ENCODE results near the gene ARHGEF16. TPM values are rescaled to one million over a fixed set of nuclear protein-coding genes. Genes with fewer than 3 reads are reported as not detected.

Gene ARHGEF16
- polyA plus RNA-seq, 1 experiment: not detected

- no peak for DNase-seq (ENCODE audit: low read depth, low spot score)
- CTCF ChIA-PET: no interaction called here
- no peak overlapping the region for H3K27ac ChIP-seq (ENCODE audit: low read depth, low read length)
- TF ChIP-seq CTCF (IDR thresholded peaks at IDR 0.05; ENCODE audit: low read depth, low read length): no peak
- H3K27me3 ChIP-seq (ENCODE audit: control insufficient read depth, insufficient read depth, low read length): no peaks in the 10 kb centered on the region
- H3K9me3 ChIP-seq (ENCODE audit: control insufficient read depth, insufficient read depth, low read length): no peaks in the 10 kb centered on the region
- POLR2A ChIA-PET: interaction anchor here (1.3 kb wide), 1 partner anchor 14 kb away, joined by 3 read pairs; no protein-coding TSS in a partner anchor
- no peak overlapping the region for H3K4me3 ChIP-seq (ENCODE audit: low read depth, low read length)
Observed at GRCh38 chr1:3529099-3529729, 74.7 kb downstream of the ARHGEF16 start.

GRCh38 chr1:3530086-3530925, 75.8 kb downstream of the ARHGEF16 start:
- Histone ChIP-seq H3K9me3 (ENCODE audit: control insufficient read depth, insufficient read depth, low read length) (no peaks in the 10 kb centered on the region), H3K27me3 (ENCODE audit: control insufficient read depth, insufficient read depth, low read length) (no peaks in the 10 kb centered on the region), H3K27ac (ENCODE audit: low read depth, low read length) (no peak overlapping the region), H3K4me3 (ENCODE audit: low read depth, low read length) (peak overlapping the region; percentile 51)
- TF ChIP-seq CTCF (IDR thresholded peaks at IDR 0.05; ENCODE audit: low read depth, low read length): no peak
- POLR2A ChIA-PET: interaction anchor here (1.3 kb wide), 1 partner anchor 13 kb away, joined by 3 read pairs; no protein-coding TSS in a partner anchor
- no peak for DNase-seq (ENCODE audit: low read depth, low spot score)
- CTCF ChIA-PET: no interaction called here

Other genes with a start within 250 kb of the ARHGEF16 start
- 0.45 and 0.65 TPM in 2 replicates for gene MEGF6, start 156.8 kb downstream of the ARHGEF16 start, polyA plus RNA-seq (2011; rRNA removed)
- gene TPRG1L, start 170.3 kb downstream of the ARHGEF16 start, polyA plus RNA-seq (2011; rRNA removed): 44.2 and 45.1 TPM in 2 replicates
- gene WRAP73, start 195.4 kb downstream of the ARHGEF16 start, polyA plus RNA-seq (2011; rRNA removed): 14.1 and 16.7 TPM in 2 replicates
- gene TP73, start 197.9 kb downstream of the ARHGEF16 start, polyA plus RNA-seq (2011; rRNA removed): not detected in 2 replicates